ENCODE results near the gene KCND1.
A peak's percentile ranks its signal among the peaks of the same experiment; 100 is the strongest.

The KCND1 gene

DNA sequence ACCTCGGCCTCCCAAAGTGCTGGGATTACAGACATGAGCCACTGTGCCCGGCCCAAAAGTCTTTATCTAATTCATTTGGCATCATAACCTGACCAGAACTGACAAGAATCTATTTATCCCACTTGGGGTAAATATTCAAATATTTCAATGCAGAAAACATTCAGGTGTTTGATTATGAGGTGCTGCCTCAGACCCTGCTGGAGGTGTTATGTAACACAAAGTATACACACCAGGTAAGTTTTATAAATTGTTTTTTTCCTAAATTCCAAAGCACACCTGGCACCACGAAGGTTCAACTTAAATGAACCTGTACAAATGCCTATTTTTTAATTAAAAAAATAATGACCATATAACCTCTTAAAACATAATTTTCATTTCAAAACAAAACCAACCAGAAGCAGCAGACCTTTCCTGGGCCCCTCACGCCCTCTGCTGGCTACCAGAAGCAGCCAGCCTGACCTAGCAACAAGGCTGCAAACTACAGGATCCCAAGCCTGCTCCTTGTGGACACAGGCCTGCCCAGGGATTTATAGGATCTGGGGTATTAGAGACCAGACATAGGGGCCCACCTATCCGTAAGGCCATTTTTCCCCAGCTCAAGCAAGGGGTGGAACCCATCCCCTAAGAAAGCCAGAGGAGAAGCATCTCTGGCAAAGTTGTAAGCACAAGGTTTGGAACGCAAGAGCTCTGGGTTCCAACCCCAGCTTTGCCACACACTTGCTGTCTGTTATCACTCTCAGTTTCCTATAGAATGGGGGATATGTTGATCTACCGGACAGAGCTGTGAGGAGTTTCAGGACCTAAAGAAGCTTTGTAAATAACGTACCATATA is 25.9 kb downstream of the KCND1 start:
- peak; percentile 4 to 70 (median 48) for DNase-seq
- intact Hi-C loops (cut with DNase I), result no loop called here

DNA sequence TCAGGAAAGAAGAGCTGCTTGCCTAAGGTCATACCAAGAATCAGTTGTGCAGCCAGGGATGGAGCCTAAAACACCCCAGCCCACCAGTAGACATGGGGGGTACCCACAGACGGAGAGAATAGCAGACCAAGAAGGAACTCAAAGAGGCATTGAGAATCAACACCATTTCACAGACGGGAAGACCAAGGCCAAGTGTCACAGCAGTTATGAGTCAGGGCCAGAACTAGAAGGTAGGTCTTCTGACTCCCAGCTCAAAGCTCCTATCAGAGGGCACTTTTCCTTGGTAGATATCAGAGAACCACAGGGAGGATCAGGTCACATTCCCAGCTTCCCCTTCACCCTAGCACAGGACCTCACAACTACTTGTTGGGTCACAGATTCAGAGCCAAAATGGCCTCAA is 28.7 kb downstream of the KCND1 start:
- DNase-seq, result no peak
- intact Hi-C loops (cut with DNase I), result no loop called here

- no peak for DNase-seq
- intact Hi-C loops (cut with DNase I), result no loop called here
Measured at GRCh38 chrX:48940404-48940955, 31.2 kb downstream of the KCND1 start.

GRCh38 chrX:48939524-48940228 is 32.0 kb downstream of the KCND1 start:
- intact Hi-C loops (cut with DNase I), result no loop called here

GRCh38 chrX:48938721-48939425 is 32.8 kb downstream of the KCND1 start:
- intact Hi-C loops (cut with DNase I), result no loop called here
- no peak for DNase-seq

More at GRCh38 chrX:48939524-48940228, 32.0 kb downstream of the KCND1 start:
- no peak for DNase-seq

DNA sequence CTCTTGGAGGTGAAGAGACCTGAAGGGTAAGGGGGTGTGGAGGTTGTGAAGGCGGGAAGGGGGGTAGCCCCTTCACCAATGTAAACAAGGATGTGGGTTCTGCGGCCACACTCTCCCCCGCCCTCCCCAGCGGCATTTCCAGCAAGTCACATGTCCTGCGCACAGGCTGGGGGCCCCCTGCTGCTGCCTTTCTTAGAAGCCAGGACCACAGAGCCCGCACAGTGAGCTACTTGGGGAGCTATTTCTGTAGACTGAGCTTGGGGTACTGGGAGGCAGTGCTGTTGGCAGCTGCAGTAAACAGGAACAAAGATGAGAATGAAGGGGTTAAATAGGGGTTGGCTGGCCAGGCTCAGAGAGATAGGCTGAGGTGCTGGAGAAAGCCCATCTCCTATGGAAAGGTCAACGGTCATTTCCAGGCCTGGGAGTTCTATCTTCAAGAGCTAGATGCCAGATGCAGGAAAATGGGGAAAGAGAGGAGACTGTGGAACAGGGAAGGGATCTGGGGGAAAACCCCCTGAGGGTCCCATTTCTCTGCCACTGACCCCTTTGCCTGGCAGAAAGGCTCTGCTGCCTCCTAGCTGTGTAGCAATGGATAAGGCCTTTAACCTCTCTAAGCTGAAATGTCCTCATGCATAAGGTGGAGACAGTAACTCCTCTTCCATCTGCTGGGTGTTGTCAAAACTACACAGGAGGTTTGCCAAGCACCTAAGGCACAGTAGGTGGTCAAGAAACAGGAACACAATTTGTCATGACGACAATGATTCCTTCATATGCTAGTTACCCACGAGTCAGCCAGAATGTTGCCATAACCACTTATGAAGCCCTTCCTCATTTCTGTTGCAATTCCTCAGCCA is 34.4 kb downstream of the KCND1 start:
- intact Hi-C loops (cut with DNase I), result no loop called here
- DNase-seq, result peak in 9 of 42 donors; percentile 17 to 44 (median 30)

DNA sequence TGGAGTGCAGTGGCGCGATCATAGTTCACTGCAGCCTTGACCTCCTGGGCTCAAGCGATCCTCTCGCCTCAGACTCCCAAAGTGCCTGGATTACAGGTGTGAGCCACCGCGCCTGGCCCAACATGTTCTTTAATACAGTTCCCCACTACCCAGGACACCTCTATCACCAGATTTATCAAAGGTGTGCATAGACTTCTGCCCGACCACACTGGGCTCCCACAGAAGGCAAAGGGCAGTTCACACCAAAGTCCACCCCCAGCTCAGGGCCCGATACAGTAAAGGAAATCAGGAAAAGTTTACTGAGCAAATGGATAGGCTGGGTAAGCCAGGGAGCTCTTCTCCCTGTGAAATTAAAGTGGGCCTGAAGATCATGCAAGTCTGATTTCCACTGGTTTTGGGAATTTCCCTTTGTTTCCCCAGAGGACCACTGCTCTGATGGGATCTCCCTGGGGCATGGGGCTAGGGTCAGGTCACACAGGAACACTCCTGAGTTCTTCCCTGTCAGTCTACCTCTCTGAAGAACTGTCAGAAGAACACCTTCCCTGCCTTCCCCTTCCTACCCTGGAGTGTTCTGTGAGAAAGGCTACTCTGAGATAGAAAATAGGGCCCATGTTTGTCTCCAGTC is 35.1 kb downstream of the KCND1 start:
- intact Hi-C loops (cut with DNase I), result no loop called here
- DNase-seq, result no peak

- DNase-seq, result no peak
- intact Hi-C loops (cut with DNase I), result no loop called here
Measured at GRCh38 chrX:48935301-48935670, 36.4 kb downstream of the KCND1 start.

- intact Hi-C loops (cut with DNase I), result no loop called here
- no peak for DNase-seq
Measured at GRCh38 chrX:48934581-48935300, 36.9 kb downstream of the KCND1 start.

DNA sequence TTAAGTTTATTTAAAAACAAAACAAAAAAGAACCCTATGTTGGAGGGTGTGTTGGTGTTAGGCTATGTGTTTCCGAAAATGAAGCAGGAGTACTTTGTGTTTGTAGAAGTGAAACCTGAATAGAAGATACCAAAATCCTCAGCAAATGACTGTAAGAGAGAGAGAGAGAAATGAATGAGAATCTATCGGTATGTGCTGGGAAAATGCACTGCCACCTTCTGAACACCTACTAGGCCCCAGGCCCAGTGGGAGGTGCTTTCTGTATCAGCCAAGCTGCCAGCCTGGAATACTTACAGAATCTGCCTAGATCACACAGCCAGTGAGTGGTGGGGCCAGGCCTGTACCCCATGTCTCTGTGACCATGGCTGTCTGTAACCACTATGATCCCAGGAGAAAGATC is 37.9 kb downstream of the KCND1 start:
- intact Hi-C loops (cut with DNase I), result no loop called here

DNA sequence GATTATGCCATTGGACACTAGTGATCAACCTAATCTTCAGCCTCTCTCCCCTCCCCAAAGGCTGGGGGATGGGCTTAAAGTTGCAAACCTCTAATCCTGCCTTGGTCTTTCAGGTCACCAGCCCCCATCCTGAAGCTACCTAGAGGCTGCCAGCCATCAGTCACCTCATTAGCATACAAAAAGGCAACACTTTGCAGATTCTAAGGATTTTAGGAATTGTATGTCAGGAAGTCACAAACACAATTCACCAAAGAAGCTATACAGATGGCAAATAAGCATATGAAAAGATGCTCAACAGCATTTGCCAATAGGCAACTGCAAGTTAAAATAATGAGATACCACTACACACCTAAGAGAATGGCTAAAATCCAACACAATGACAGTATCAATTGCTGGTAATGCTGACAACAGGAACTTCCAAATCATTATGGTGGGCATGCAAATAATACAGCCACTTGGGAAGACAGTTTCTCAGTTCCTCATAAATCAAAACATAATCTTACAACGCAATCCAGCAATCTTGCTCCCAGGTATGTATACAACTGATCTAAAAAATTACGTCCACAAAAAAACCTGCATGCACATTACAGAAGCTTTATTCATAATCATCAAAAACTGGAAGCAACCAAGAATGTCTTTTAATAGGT is 43.8 kb downstream of the KCND1 start:
- DNase-seq, result no peak
- intact Hi-C loops (cut with DNase I), result no loop called here

More for the DNA sequence above, 37.9 kb downstream of the KCND1 start:
- peak in 1 of 42 donors; percentile 22 for DNase-seq

DNA sequence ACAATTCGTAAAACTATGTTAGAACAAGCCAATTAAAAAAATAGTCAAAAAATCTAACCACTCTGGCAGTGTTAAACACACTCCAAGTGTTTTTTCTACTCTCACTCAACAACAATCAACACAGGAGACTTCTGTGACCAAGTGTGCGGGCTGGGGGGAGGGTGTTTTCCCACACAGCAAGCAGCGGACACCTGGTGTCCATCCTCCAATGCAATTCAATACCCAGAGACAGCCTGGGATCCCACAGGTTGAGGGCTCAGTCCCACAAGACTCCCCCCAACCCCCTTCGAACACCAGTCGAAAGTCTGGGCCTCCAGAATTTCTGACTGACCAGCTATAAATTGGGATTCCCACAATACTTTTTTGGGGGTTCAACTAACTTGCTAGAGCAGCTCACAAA is 44.5 kb downstream of the KCND1 start:
- DNase-seq, result no peak
- intact Hi-C loops (cut with DNase I), result no loop called here

GRCh38 chrX:48924270-48924669 is 47.4 kb downstream of the KCND1 start:
- no peak for DNase-seq
- intact Hi-C loops (cut with DNase I), result no loop called here

GRCh38 chrX:48923771-48924170 is 47.9 kb downstream of the KCND1 start:
- no peak for DNase-seq
- intact Hi-C loops (cut with DNase I), result no loop called here

DNA sequence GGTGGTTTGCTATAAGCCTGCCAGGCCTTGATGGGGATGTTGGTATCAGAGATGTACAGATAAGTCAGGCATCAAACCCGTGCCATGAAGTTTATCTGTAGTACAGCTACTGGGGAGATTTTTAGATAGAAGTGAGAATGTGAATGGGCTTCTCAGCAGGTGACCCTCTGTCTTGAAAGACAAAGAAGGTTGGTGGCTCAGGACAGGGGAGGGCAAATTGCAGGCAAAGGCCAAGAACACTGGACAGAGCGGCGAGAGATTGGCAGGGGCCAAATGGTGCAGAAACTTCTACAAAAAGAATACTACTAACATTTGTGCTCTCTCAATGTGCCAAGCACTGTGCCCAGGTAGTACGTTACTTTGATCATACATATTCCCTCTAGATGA is 50.9 kb downstream of the KCND1 start:
- intact Hi-C loops (cut with DNase I), result no loop called here
- DNase-seq, result no peak

- intact Hi-C loops (cut with DNase I), result no loop called here
- peak in 6 of 42 donors; percentile 9 to 49 (median 40) for DNase-seq
Measured at GRCh38 chrX:48919947-48920717, 51.5 kb downstream of the KCND1 start.
